Pancreas (tissue), 10 donors: ENCODE measurements around the gene SDK1. TPM values are rescaled to one million over a fixed set of nuclear protein-coding genes. Genes with fewer than 3 reads are reported as not detected.

Experiments
- ATAC-seq, 4 donors: fragments of 200-7000 bp; cut with Tn5 transposase; one replicate each; pipeline versions ENCODE4 v1.8.0 to v1.9.1; 2020; ENCODE audit warnings: mild to moderate bottlenecking in 4 of 4, moderate library complexity in 4 of 4
- DNase-seq, 6 donors: peaks; one replicate each; pipeline ENCODE4 v3.0.0-alpha.2; 2020
- FAIRE-seq: peaks from 2 replicates; lab custom pipeline; 2012; peaks lifted over from hg19 to GRCh38; lab: Jason Lieb, UNC
- H3K27ac ChIP-seq, 4 donors: fragments of 200-600 bp; sonication (generic); 1 replicate in 3 of 4; 2 replicates in 1 of 4; pipeline versions ENCODE4 v1.5.0 to v1.8.0; 2020
- H3K27me3 ChIP-seq, 4 donors: fragments of 200-600 bp; one replicate each; pipeline ENCODE4 v1.8.0; 2021
- H3K36me3 ChIP-seq, 3 donors: fragments of 200-600 bp; sonication (generic) in 1 of 3; one replicate each; pipeline versions ENCODE4 v1.5.0 to v1.8.0; 2020 to 2021
- H3K4me1 ChIP-seq, 3 donors: fragments of 200-600 bp; one replicate each; pipeline ENCODE4 v1.8.0; 2021
- H3K4me3 ChIP-seq, 4 donors: fragments of 200-600 bp; sonication (generic) in 2 of 4; one replicate each; pipeline versions ENCODE4 v1.5.0 to v1.8.0; 2020 to 2021
- H3K9me3 ChIP-seq, 4 donors: fragments of 200-600 bp; one replicate each; pipeline ENCODE4 v1.8.0; 2021
- WGBS, 2 donors: extraction: QIAGEN DNeasy Blood & Tissue Kit; methylation state at CpG; one replicate each; pipeline ENCODE4 v1.1.7; 2013; 5-methylcytosine and 5-hydroxymethylcytosine counted together
- intact Hi-C, 3 donors: fragments of 100-400 bp; cut with DNase I; formaldehyde crosslinking; loops; one replicate each; pipeline versions ENCODE4 v1.11.1 to v1.14.2; 2022
- polyA plus RNA-seq, 2 donors: library from polyadenylated mRNA; stranded (reverse); fragments of 200-250 nt; gene quantifications; one replicate each; pipeline ENCODE4 v1.2.3, GENCODE V29; 2013
- total RNA-seq, 6 donors: library from RNA; stranded (reverse); fragmentation: NEBNext Ultra II Directional in 4 of 6; extraction: Animal tissue kit (Norgen Biotek cat#: 25700) in 4 of 6; gene quantifications; one replicate each; pipeline versions ENCODE4 v1.2.1 to v1.2.4, GENCODE V29; 2021 to 2023
- TF ChIP-seq, protein P1 (sequence below), 4 donors: fragments of 200-600 bp; sonication (generic) in 3 of 4; IDR thresholded peaks; one replicate each; pipeline versions ENCODE4 v1.5.0 to v1.8.0; 2021; ENCODE audit warnings: antibody characterized with exemption in 4 of 4
- donor health status: healthy with polysubstance abuse.
- donor health status: DM: no; HTN: no; CAD: no; lungs with moderate emphysema.
- donor health status: DM: no; HTN: no; CAD: no.
- donor health status: control.
- donor health status: control.
- donor health status: Bipolar disorder and iron deficiency.
- donor health status: DM: yes; HTN: yes; CAD: no.
- donor health status: DM: no; HTN: no; CAD: no.
- donor health status: DM: no; HTN: no; CAD: no.
- donor health status: DM: yes; HTN: yes; CAD: no.

SDK1 gene
- total and polyA plus RNA-seq, 8 donors: 10.8 to 30.8 (median 19.8) TPM

DNA sequence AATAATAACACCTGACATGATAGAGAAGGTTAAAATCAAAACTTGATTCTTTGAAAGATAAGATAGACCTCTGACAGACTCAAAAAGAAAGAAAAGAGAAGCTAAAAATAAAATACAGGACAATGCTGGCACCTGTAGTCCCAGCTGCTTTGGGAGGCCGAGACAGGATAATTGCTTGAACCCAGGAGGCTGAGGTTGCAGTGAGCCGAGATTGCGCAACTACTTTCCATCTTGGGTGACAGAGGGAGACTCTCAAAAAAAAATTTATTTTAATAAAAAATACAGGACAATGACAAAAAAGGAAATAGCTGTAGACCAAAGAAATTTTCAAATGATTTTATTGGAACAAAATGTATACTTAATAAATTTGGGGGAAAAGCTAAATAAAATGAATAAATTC is 263.2 kb downstream of the SDK1 start:
- DNase-seq: no peak
- Histone ChIP-seq H3K27me3 (no peaks in the 10 kb centered on the region), H3K4me1 (peaks cover 1 to 29% (median 23%) of the 10 kb centered on the region in 3 donors), H3K4me3 (no peak overlapping the region), H3K9me3 (no peaks in the 10 kb centered on the region), H3K36me3 (no peaks in the 10 kb centered on the region), H3K27ac (no peak overlapping the region)
- WGBS, 2 donors: 95 to 96% methylated on average over 3 of the region's 3 CpGs
- FAIRE-seq: no peak
- TF ChIP-seq, protein P1, sequence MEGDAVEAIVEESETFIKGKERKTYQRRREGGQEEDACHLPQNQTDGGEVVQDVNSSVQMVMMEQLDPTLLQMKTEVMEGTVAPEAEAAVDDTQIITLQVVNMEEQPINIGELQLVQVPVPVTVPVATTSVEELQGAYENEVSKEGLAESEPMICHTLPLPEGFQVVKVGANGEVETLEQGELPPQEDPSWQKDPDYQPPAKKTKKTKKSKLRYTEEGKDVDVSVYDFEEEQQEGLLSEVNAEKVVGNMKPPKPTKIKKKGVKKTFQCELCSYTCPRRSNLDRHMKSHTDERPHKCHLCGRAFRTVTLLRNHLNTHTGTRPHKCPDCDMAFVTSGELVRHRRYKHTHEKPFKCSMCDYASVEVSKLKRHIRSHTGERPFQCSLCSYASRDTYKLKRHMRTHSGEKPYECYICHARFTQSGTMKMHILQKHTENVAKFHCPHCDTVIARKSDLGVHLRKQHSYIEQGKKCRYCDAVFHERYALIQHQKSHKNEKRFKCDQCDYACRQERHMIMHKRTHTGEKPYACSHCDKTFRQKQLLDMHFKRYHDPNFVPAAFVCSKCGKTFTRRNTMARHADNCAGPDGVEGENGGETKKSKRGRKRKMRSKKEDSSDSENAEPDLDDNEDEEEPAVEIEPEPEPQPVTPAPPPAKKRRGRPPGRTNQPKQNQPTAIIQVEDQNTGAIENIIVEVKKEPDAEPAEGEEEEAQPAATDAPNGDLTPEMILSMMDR (IDR thresholded peaks at IDR 0.05): no peak
- ATAC-seq: no peak
- intact Hi-C loops: no loop called here

DNA sequence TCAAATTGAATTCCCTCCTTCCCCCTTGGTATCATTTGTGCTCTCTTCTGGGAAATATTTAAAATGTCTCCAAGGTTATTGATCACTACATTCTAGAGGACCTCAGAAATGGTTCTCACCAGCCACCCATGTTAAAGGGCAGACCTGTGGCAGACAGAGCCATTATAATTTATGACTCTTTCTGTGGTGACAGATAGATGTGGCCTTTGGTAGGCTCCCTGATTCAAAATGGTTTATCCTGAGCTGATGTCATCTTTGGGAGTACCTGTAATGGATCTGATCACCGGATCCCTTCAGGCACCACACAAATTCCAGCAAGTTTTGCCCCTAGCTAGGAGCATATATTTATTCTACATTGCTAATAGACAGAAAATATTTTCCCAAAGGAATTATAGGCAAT is 267.5 kb downstream of the SDK1 start:
- Histone ChIP-seq H3K36me3 (no peaks in the 10 kb centered on the region), H3K4me3 (no peak overlapping the region), H3K27ac (no peak overlapping the region), H3K9me3 (no peaks in the 10 kb centered on the region), H3K4me1 (peaks cover 0 to 3% (median 0%) of the 10 kb centered on the region in 3 donors), H3K27me3 (no peaks in the 10 kb centered on the region)
- intact Hi-C loops: no loop called here
- no peak for ATAC-seq
- no peak for FAIRE-seq
- no peak for DNase-seq
- 96 to 100% methylated on average over 1 of the region's 1 CpG for whole genome bisulfite sequencing, 2 donors
- TF ChIP-seq, protein P1 (IDR thresholded peaks at IDR 0.05): no peak

DNA sequence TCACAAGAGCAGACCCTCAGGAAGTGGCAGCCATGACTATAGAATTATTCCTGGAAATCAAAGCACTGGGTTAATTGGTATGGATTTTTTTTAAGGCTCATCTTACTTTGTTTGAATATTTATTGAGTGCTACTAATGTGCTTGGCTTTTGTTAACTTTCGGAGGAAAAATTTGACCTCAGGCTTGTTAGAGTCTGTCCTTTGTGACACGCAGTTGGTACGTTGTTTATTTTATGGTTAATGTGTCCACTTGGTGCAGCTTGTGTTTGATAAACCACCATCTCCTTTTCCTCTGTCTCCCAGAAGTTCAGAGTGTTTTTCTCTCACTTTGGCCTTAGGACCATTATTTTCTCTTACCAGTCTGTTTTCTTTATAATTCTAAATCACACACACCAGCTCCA is 268.6 kb downstream of the SDK1 start:
- Histone ChIP-seq H3K4me3 (no peak overlapping the region), H3K27me3 (no peaks in the 10 kb centered on the region), H3K4me1 (peaks cover 0 to 3% (median 0%) of the 10 kb centered on the region in 3 donors), H3K36me3 (no peaks in the 10 kb centered on the region), H3K27ac (no peak overlapping the region), H3K9me3 (no peaks in the 10 kb centered on the region)
- 18 to 29% methylated on average over 3 of the region's 3 CpGs for WGBS, 2 donors
- ATAC-seq: peak in 2 of 4 donors; percentile 22 to 26
- TF ChIP-seq, protein P1 (IDR thresholded peaks at IDR 0.05): no peak
- intact Hi-C loops: no loop called here
- no peak for FAIRE-seq
- DNase-seq: no peak

DNA sequence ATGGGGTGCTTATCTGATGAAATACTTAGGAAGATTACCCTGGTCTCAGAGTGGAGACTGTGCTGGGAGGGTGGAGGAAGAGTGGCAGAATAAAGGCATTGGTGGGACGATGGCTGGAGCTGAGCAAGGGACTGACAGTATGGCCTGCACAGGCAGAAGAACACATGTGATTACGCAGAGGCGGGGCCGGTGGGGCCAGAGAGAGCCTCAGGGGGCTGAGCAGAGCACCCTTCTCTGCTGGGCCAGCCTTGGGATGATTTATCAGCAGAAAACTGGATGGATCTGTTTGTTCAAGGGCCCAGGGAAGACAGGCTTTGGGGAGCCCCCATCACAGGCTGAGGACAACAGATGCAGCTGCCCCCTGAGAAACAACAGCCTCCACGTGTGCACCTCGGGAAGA is 272.1 kb downstream of the SDK1 start:
- FAIRE-seq (no peak), DNase-seq (no peak), ATAC-seq (no peak)
- Histone ChIP-seq H3K4me3 (no peak overlapping the region), H3K9me3 (no peaks in the 10 kb centered on the region), H3K36me3 (no peaks in the 10 kb centered on the region), H3K27me3 (no peaks in the 10 kb centered on the region), H3K4me1 (peaks cover 0 to 14% (median 0%) of the 10 kb centered on the region in 3 donors), H3K27ac (no peak overlapping the region)
- 89 to 90% methylated on average over 5 to 6 of the region's 6 CpGs for WGBS, 2 donors
- TF ChIP-seq, protein P1 (IDR thresholded peaks at IDR 0.05): no peak
- intact Hi-C loops: no loop called here

DNA sequence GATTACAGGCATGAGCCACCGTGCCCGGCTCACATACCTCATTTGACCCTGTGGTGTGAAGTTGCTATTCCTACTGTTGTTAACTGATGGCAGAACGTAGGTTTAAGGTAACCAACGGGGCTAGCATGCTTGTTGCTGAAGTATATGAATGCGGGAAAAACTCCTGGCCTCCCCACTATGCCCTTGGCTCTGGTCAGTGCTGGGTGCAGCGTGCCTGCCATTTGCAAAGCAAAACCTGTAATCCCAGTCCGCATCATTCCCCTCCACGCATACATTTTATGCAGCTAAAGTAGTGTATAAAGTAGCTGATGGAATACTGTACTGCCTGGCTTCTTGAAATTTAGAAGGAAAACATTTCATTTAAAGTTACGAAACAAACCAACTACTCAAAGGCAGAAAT is 273.3 kb downstream of the SDK1 start:
- FAIRE-seq: no peak
- no peak overlapping the region for H3K4me3 ChIP-seq
- no peak for DNase-seq
- H3K27me3 ChIP-seq: no peaks in the 10 kb centered on the region
- no peak for ATAC-seq
- H3K27ac ChIP-seq: no peak overlapping the region
- TF ChIP-seq, protein P1 (IDR thresholded peaks at IDR 0.05): no peak
- 95 to 96% methylated on average over 9 of the region's 9 CpGs for WGBS, 2 donors
- intact Hi-C loops: no loop called here
- no peaks in the 10 kb centered on the region for H3K9me3 ChIP-seq
- no peaks in the 10 kb centered on the region for H3K36me3 ChIP-seq
- H3K4me1 ChIP-seq: peaks cover 0 to 11% (median 0%) of the 10 kb centered on the region in 3 donors
